GM19328 (cell line): ENCODE data around the gene MPV17.
A peak's percentile ranks its signal among the peaks of the same experiment; 100 is the strongest.
"Not testable (repeated sequence)": the region's sequence is repeated elsewhere in the genome, so short reads cannot be mapped to it uniquely, and the experiment has no call there.

Experiments used
- ATAC-seq: cut with Tn5 transposase; IDR thresholded peaks from one replicate; pipeline ENCODE4 v1.9.1; 2021; ENCODE audit warnings: mild to moderate bottlenecking, moderate library complexity; ENCODE audit not compliant: unreplicated experiment

MPV17 gene, protein sequence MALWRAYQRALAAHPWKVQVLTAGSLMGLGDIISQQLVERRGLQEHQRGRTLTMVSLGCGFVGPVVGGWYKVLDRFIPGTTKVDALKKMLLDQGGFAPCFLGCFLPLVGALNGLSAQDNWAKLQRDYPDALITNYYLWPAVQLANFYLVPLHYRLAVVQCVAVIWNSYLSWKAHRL

DNA sequence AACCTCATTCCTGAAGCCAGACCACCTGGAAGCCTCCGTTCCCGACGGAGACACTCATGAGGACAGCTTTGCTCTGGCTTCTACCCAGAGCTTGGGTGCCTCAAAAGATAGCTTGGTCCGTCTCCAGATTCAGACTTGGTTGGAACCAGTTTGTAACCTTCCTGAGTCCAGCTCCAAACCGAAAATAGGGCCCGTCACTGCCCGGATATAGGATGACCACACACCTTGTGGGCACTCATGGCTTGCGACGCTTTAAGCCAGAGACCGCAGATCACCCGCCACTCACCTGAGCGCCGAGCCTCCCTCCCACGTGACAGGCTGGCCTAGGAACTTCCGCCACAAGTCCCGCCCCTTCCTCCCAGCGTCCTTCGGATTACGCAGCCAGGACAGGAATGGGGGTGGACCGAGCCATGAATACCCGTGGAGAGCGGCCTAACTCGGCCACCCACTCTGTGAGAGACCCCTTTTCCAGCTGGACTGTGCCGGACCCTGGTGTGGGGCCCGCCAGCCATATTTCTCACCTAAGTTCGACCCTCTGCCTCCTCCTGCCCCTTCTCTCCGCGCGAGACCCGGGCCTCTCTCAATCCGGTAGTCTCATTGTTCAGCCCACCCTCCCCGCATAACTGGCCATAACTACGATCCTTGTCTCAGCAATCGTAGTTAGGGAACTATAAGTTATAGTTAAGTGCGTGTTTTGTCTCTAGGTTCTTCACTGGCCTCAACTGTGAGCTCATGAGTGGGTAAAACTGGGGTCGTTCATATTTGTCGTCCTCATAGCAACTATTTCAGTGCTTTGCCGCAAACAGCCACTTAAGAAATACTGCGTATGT lies at the start of gene MPV17:
MPV17 (minus strand) TSS at position 332 of the 830 bp plus-strand sequence. CDS start 580 bp downstream, outside the sequence.
- peak; percentile 79 for ATAC-seq

DNA sequence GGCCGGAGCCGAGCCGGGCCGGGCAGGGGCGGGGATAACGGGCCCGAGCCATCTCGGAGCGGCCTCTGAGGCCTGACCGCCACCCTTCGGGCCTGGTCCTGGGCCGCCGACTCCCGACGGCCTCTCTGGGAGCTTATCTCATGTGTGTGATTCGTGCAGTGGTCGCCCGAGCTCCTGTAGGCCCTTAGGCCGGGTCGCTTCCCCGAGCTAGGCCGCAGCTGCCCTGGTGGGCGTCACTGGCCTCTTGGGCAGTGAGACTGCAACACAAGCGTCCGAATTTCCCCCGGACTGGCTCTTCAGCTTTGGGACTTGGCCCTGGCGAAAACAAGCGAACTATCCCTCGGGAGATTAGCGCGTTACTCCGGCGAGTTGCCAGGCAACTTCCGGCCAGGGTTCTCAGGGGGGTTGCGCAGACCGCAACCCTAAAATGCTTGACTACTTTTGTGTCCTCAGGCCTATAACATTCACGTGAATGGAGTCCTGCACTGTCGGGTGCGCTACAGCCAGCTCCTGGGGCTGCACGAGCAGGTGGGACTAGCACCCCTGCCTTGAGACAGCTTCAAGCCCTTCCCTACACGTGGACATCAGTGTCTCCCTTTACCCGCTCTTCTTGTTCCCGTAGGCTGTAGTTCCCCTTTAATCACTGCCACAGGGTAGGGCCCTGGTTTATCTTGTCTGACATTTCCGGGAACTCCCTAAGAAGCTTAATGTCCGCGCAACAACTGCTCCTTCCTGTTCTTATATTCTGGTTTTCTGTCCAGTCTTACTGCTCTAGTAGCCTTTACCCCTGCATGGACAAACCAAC lies 48.1 kb upstream of the MPV17 start:
- ATAC-seq, result peak; percentile 8

DNA sequence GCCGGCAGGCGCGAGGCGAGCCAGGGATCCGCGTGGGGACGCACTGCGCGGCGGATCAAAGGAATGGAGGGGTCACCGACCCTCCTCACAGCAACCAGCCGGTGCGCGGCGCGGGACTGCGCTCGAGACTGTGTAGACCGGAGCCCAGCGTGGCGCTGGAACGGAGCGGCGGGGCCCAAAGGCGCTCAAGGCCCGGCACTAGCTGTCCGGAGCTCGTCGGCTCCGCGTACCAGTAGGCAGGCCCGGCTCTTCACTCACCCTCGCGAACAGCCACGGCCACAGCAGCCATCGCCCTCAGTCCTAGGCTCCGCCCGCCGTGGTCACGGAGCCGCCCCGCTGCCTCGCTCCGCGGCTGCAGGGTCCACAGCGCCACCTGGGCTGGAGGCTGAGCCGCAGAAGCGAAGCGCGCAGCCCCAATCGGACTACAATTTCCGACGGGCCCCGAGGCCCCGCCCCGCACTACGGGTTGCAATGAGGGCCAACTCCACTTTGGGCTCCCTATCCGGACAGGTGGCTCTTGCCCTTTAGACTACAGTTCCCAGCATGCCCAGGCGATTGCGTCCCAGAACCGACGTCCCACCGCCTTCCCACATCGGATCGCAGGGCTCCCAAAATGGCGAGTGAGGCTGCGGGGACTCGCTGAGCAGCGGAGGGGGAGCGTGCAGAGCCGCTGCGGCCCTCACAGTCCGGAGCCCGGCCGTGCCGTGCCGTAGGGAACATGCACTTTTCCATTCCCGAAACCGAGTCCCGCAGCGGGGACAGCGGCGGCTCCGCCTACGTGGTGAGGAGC lies 47.3 kb upstream of the MPV17 start, which contains the start of the genes EIF2B4 and SNX17:
EIF2B4 (minus strand) TSS at position 313 of the 790 bp plus-strand sequence; CDS start at position 289, 24 bp downstream.
SNX17 (plus strand) TSS at position 591 of the 790 bp plus-strand sequence; CDS start at position 719, 128 bp downstream.
- peak; percentile 84 for ATAC-seq

DNA sequence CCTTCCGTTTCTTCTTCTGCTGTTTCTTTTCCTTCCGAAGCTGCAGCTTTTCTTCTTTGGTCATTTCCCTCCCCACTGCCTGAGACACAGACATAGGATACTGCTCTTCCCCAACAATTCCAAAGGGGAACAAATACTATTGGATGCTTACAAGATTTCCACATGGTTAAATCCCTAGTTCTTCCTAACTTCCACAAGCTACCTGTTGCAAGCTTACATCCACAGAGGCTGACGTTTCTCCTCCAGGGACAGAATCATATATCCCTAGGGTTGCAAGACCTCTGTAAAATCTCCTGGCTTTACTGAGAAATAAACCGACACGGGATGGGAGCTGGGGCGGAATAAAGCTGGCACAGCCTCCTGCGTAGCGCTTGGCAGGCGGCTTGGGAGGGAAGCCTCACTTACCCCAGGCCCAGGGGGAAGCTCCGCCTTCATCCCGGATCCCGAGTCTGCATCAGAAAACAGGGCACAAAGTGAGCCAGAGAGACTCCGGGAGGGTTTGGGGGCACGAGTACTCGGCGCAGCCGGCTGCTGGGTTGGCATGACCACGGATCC lies 46.7 kb upstream of the MPV17 start:
- ATAC-seq, result no peak

DNA sequence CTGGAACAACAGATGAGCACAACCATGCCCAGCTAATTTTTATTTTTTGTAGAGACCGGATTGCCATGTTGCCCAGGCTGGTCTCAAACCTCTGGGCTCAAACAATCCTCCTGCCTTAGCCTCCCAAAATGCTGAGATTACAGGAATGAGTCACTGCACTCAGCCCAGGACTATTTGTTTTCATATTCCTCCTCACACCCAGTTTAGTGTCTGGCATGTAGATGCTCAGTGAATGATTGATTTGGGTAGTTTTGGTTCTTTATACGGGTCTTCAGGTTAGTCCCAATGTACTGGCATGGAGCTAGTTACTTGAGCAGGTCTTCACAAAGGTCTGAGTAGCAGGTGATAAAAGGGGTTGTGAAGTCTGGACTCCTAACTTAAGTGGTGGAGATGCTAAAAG lies 41.0 kb upstream of the MPV17 start:
- ATAC-seq, result no peak

DNA sequence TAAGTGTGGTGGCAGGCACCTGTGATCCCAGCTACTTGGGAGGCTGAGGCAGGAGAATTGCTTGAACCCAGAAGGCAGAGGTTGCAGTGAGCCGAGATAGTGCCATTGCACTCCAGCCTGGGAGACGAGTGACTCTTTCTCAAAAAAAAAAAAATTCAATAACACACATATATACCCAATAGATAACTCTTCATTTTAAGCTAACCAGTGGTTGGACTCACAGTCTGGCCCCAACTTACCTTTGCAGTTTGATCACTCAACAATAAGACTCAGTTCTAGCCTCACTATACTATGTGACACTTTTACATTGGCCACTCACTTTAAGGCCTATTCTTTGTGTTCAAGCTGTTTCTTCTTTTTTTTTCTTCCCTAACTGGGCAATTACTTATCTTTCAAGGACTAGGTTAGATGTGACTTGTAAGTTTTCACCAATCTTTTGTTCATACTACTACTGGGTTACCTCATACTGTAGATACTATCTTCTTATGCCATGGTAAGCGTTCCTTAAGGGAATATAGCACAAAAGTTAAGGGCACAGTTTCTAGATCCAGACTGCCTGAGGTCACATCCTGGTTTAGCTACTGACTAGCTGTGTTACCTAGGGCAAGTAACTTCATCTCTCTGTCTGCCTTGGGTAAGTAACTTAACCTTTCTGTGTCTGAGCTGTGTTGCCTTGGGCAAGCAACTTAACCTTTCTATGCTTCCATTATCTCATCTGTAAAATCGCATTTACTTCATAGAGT lies 40.0 kb upstream of the MPV17 start:
- no peak for ATAC-seq

DNA sequence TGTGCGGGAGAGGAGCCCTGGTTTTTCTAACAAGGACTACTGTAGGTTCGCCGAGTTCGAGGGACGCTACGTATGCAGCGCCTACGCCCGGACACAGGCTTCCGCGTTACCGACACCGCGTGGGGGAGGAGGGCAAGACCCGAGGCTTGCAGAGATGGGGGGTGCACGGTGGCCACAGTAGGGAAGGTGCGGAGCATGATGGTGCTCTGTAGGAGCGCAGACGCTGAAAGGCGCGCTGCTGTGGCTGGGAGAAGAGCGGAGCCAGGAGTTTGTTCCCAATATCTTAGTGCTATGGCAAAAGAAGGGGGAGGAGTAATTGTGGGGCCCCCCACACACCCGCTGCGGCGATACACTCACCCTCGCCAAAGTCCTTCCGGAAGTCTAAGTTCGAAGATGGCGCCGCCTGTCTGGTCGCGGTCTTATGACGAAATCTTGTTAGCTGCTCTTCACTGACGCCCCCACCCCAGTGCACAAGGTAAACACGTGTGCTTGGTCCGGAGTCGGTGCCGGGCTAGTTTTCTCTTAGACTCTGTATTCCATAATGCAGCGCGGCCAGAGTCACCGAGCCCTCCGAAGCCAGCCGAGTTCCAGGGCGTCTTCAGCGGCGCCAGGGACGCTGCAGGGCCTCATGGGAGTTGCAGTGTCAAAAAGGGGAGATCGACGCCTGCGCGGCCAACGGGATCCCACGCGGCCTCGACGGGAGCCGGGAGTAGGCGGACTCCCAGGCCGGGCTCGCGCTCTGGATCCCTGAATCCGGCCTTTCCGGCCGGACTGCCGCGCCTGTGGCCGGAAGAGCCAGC lies 33.7 kb upstream of the MPV17 start, which contains the start of gene GTF3C2:
GTF3C2 (minus strand) TSS at position 383 of the 800 bp plus-strand sequence. CDS start 13,210 bp downstream, outside the sequence.
- peak; percentile 80 for ATAC-seq

DNA sequence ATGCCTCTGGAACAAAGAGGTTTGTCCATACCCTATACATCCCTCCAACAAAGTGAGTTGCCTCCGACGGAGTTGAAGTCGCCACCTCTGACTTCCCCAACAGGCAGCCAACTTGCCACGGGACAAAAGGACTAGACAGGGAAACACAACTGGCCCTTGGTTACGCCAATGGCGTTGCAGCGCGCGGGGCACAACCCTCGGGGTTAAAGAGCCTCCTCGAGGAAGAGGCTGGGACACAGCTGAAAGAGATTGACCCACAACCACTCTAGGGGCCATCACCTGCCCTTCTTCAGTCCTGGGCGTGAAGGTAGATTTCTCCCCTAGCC lies 33.1 kb upstream of the MPV17 start:
- peak; percentile 35 for ATAC-seq

DNA sequence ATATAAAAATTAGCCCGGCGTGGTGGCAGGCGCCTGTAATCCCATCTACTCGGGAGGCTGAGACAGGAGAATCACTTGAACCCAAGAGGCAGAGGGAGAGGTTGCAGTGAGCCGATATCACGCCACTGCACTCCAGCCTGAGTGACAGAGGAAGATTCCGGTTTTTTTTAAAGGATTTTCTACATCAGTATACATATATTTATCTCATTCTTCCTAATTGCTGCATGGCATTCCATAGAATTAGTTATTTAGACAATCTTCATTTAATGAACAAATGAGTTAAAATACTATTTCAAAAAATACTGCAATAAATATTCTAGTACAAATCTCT lies 31.7 kb upstream of the MPV17 start:
- ATAC-seq, result no peak

DNA sequence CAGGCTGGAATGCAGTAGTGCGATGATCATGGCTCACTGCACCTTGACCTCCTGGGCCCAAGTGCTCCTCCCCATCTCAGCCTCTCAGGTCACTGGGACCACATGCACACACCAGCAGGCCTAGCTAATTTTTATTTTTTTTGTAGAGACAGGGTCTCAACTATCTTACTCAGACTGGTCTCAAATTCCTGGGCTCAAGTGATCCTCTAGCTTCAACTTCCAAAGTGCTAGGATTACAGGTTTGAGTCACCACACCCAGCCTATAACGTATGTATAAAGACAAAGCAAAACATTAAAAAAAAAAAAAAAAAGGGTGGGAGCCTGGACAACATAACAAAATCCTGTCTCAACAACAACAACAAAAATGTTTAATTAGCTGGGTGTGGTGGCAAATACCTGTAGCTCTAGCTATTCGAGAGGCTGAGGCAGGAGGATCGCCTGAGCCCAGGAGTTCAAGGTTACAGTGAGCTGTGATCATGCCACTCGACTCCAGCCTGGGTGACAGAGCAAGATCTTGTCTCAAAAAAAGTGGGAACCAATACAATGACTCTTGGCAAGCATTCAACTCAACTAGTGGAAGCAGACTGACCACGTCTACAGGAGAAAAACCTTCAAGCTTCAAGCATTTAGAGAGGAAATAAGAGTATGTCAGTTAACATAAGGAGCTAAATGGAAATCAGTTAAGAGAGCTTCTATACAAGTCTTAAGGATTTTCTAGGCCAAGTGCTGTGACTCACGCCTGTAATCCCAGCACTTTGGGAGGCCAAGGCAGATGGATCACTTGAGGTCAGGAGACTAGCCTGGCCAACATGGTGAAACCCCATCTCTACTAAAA lies 31.1 kb upstream of the MPV17 start:
- ATAC-seq, result no peak

DNA sequence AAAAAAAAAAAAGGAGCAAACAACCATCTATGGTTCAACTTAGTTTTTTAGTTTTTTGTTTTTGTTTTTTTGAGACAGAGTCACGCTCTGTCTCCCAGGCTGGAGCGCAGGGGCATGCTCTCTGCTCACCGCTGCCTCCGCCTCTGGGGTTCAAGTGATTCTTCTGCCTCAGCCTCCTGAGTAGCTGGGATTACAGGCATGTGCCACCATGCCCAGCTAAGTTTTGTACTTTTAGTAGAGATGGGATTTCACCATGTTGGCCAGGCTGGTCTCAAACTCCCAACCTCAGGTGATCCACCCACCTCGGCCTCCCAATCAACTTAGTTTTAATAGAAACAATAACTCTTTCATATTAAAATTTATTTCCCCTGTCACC lies 30.5 kb upstream of the MPV17 start:
- ATAC-seq, result not testable (repeated sequence)

DNA sequence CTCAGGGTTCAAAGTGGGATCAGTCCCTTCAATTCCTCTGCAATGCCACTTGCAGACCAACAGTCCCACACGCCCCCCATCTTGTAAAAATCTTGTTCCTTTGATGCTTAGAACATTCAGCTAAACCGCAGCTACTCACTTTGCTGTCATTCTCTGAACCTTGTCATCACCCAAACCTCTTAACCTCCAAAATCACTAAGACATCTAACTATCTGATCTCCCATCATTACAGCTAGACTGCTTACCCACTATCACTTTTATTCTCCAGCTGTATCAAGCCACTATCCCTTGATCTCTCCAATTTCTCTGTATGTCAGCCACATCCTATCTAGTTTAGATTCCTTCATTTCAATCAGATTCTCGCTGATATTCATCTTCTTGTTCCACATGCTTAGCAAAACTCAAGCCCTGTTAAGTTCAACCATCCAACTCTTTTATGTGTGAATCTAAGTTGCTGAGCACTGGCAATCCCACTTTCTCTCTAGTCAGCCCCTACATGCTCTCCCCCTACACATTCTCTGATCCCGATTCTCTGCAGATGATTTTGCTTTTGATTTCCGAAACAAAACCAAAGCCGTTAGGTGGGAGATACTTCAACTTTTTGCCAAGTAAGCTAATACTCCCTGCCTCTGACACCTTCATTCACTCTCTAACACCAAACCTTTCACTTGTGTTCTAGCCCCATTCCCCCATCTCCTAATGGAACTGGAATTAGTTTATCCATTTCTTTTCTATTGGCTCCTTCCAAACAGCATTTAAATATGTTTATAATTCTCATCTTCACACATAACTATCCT lies 29.1 kb upstream of the MPV17 start:
- ATAC-seq, result no peak

DNA sequence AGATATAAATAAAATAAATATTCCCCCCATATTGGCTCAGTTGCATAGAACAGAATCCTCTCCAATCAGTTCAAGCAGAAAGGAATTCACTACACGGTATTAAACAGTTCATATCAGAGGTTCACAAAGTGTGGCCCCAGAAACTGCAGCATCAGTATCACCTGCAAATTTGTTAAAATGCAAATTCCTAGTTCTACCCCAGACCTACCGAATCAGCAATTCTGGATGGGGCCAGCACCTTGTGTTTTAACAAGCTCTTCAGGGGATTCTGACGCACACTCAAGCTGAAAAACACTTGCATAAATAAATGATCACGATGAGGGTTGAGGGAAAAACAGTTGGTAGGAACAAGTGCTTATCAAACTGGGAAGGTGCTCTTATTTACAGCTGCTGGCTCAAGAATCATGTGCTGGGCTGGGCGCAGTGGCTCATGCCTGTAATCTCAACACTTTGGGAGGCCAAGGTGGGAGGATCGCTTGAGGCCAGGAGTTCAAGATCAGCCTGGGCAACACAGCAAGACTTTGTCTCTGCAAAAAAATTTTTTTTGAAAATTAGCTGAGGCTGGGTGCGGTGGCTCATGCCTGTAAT lies 27.3 kb upstream of the MPV17 start:
- no peak for ATAC-seq

DNA sequence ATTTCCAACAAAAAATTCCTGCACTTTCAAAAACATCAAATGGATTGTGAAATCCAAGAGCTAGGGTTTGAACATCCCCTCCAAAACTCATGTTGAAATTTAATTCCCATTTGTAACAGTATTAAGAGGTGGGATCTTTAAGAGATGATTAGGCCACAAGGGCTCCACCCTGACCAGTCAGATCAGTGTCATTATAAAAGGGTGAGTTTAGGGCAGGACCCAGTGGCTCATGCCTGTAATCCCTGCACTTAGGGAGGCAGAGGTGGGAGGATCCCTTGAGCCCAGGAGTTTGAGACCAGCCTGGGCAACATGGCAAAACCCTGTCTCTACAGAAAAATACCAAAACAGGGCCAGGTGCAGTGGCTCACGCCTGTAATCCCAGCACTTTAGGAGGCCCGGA lies 24.7 kb upstream of the MPV17 start:
- ATAC-seq, result no peak

DNA sequence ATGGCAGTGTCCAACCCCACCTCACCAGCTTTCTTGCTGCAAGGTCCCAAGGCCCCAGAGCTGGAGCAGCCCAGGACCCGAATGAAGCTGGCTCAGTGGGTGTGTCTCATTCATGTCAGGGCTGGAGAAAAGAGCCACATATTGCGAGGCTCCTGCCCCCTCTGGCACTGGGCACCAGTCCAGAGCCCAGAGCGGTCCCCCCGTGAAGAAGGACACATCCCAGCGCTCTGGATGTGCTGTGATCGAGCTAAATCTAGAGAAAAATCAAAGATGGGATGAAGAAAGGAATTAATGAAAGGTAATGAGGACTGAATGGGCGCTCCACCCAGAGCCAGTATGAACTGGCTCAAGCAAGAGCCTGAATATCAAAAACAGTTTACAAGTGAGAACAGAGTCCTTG lies 13.3 kb upstream of the MPV17 start:
- no peak for ATAC-seq

DNA sequence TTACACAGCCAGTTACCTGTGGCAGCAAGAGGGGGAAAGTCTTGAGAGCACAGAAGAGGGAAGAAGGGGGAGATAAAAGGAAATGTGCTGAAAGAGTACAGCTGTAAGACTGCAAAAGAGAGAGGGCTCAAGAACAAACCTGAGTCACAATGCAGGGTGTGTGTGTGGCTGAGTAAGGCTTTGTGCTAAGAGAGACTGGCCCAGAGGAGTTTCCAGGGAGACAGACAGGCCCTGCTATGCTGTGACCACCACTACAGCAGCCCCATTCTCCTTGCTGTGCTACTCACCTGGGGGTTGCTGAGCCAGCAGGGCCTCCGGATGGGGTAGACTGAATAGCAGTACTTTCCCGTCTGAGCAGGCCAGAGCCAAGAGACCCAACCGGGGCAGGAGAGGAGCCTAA lies 12.4 kb upstream of the MPV17 start:
- ATAC-seq, result no peak

DNA sequence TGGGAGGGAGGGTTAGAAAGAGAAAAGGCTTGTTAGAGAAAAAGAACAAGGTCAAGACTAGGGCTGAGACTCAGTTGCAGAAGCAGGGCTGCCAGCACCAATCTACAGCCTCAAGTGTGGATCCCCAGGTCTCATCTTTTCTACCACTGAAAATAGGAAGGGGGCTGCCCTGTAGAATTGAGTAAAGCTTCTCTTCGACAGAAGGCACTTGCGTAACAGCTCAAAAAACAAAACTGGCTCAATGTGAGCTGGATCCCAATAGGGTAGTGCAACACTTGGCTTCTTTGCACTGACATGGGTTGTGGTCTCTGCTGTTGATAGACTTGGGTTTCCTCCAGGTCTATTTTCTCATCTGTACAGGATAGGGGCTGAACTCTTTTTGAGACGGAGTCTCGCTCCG lies 1.8 kb upstream of the MPV17 start:
- no peak for ATAC-seq
